Stimulated activated CD4-positive, alpha-beta T cell treated with anti-CD3 and anti-CD28 coated beads, Interleukin-15, amount 100 ng/mL, for 1 hour (primary cell): ENCODE measurements around the gene SLC51B.
"Not testable (repeated sequence)": the region's sequence is repeated elsewhere in the genome, so short reads cannot be mapped to it uniquely, and the experiment has no call there.

Experiments
- DNase-seq, 2 donors: peaks; one replicate each; pipeline ENCODE4 v3.0.0-alpha.2; 2020; ENCODE audit warnings: low read depth in 1 of 2, low spot score in 1 of 2

The SLC51B gene

GRCh38 chr15:65099336-65099735, 54.1 kb downstream of the SLC51B start:
- no peak for DNase-seq

GRCh38 chr15:65099801-65100200, 54.6 kb downstream of the SLC51B start:
- not testable (repeated sequence) for DNase-seq

GRCh38 chr15:65100442-65100841, 55.3 kb downstream of the SLC51B start:
- DNase-seq: no peak

GRCh38 chr15:65101411-65101890, 56.3 kb downstream of the SLC51B start:
- DNase-seq: peak in 1 of 2 donors; percentile 18

- no peak for DNase-seq
These were observed 56.9 kb downstream of the SLC51B start for GRCh38 chr15:65101891-65102708.

GRCh38 chr15:65102912-65103311, 57.7 kb downstream of the SLC51B start:
- DNase-seq: no peak
